Fibroblast of the aortic adventitia (primary cell): ENCODE data around the gene CGB5. TPM values are rescaled to one million over a fixed set of nuclear protein-coding genes. Genes with fewer than 3 reads are reported as not detected.

ENCODE experiments used
- DNase-seq: peaks from one replicate; pipeline ENCODE4 v3.0.0-alpha.2; 2010; ENCODE audit warnings: low read depth
- H3K4me3 ChIP-seq: 2 replicates; pipeline ENCODE4 v1.5.1; 2011; ENCODE audit warnings: low read depth, mild to moderate bottlenecking, control low read depth, low read length, moderate library complexity
- CTCF ChIP-seq: IDR thresholded peaks from 2 replicates; pipeline ENCODE4 v1.5.1; 2011; ENCODE audit warnings: mild to moderate bottlenecking, low read length, control low read depth, inconsistent platforms; ENCODE audit not compliant: insufficient read depth
- small RNA-seq: library from RNA; depleted of rRNA; stranded (forward); fragments of <200 nt; gene quantifications from one replicate; pipeline ENCODE3, GENCODE V24; 2012
- total RNA-seq: library from RNA; depleted of rRNA; stranded (reverse); fragments of >200 nt; gene quantifications from 2 replicates; pipeline ENCODE4 v1.2.3, GENCODE V29; 2012; ENCODE audit warnings: low replicate concordance

The CGB5 gene
- total RNA-seq, 1 donor, result not detected

GRCh38 chr19:49091391-49092038 is 47.9 kb downstream of the CGB5 start:
- TF ChIP-seq CTCF, result no peak
- H3K4me3 ChIP-seq, result no peak overlapping the region
- no peak for DNase-seq

- DNase-seq, result no peak
- no peak overlapping the region for H3K4me3 ChIP-seq
- no peak for TF ChIP-seq CTCF
These were observed 49.0 kb downstream of the CGB5 start for GRCh38 chr19:49092686-49093085.

Small RNA genes lying within 50 kb of the gene (small RNA-seq; reads per million reads assigned to genes)
- not detected for gene MIR6798
- gene RN7SL708P, result not detected

Other genes with a start within 250 kb of the CGB5 start
- 9.6 and 30.4 TPM in 2 replicates for gene BCAT2, start 232.8 kb upstream of the CGB5 start, total RNA-seq
- gene HSD17B14, start 207.4 kb upstream of the CGB5 start, total RNA-seq, result 3.6 and 25.5 TPM in 2 replicates
- 28.9 and 44.0 TPM in 2 replicates for gene PLEKHA4, start 175.2 kb upstream of the CGB5 start, total RNA-seq
- gene PPP1R15A, start 171.4 kb upstream of the CGB5 start, total RNA-seq, result 45.8 and 53.6 TPM in 2 replicates
- gene TULP2, start 145.1 kb upstream of the CGB5 start, total RNA-seq, result 0.54 TPM in 1 of 2 replicates, not detected in the other
- 267 and 932 TPM in 2 replicates for gene NUCB1, start 143.5 kb upstream of the CGB5 start, total RNA-seq
- gene DHDH, start 110.1 kb upstream of the CGB5 start, total RNA-seq, result not detected in 2 replicates
- gene BAX, start 89.0 kb upstream of the CGB5 start, total RNA-seq, result 15.5 and 45.8 TPM in 2 replicates
- gene FTL, start 78.5 kb upstream of the CGB5 start, total RNA-seq, result 5,494 and 8,302 TPM in 2 replicates
- gene GYS1, start 50.5 kb upstream of the CGB5 start, total RNA-seq, result 5.5 and 38.6 TPM in 2 replicates
- gene RUVBL2, start 50.0 kb upstream of the CGB5 start, total RNA-seq, result 16.3 and 119 TPM in 2 replicates
- gene LHB, start 26.8 kb upstream of the CGB5 start, total RNA-seq, result not detected in 2 replicates
- gene CGB3, start 19.5 kb upstream of the CGB5 start, total RNA-seq, result not detected in 2 replicates
- gene CGB2, start 12.0 kb upstream of the CGB5 start, total RNA-seq, result not detected in 2 replicates
- not detected in 2 replicates for gene CGB1, start 7.0 kb upstream of the CGB5 start, total RNA-seq
- not detected in 2 replicates for gene CGB8, start 5.3 kb downstream of the CGB5 start, total RNA-seq
- gene CGB7, start 13.9 kb downstream of the CGB5 start, total RNA-seq, result 0.09 TPM in 1 of 2 replicates, not detected in the other
- gene NTF4, start 21.0 kb downstream of the CGB5 start, total RNA-seq, result not detected in 2 replicates
- not detected in 2 replicates for gene KCNA7, start 28.9 kb downstream of the CGB5 start, total RNA-seq
- 111 and 129 TPM in 2 replicates for gene SNRNP70, start 41.6 kb downstream of the CGB5 start, total RNA-seq
- gene LIN7B, start 70.5 kb downstream of the CGB5 start, total RNA-seq, result 2.2 and 3.7 TPM in 2 replicates
- gene C19orf73, start 75.3 kb downstream of the CGB5 start, total RNA-seq, result 0.41 and 0.54 TPM in 2 replicates
- gene PPFIA3, start 75.7 kb downstream of the CGB5 start, total RNA-seq, result 0.99 and 2.4 TPM in 2 replicates
- not detected in 2 replicates for gene HRC, start 111.5 kb downstream of the CGB5 start, total RNA-seq
- gene TRPM4, start 113.9 kb downstream of the CGB5 start, total RNA-seq, result 14.0 and 15.0 TPM in 2 replicates